Gastrocnemius medialis (tissue), 4 donors: ENCODE measurements around the gene VWA5B1. TPM values are rescaled to one million over a fixed set of nuclear protein-coding genes. Genes with fewer than 3 reads are reported as not detected.

Experiments used
- ATAC-seq, 2 donors: fragments of 150-250 bp; one replicate each; pipeline ENCODE4 v1.9.1; 2016
- DNase-seq, 2 donors: peaks; one replicate each; pipeline ENCODE4 v3.0.0-alpha.2; 2019
- H3K27ac ChIP-seq, 4 donors: fragments of 200-600 bp; sonication (generic); 1 replicate in 1 of 4; 2 replicates in 3 of 4; pipeline ENCODE4 v1.5.1; 2016 to 2018; ENCODE audit warnings: mild to moderate bottlenecking in 2 of 4, moderate library complexity in 1 of 4
- H3K27me3 ChIP-seq, 3 donors: fragments of 200-600 bp; sonication (generic) in 2 of 3; 1 replicate in 1 of 3; 2 replicates in 2 of 3; pipeline versions ENCODE4 v1.5.1 to v1.6.0; 2016 to 2019; ENCODE audit warnings: mild to moderate bottlenecking in 1 of 3, moderate library complexity in 1 of 3
- H3K36me3 ChIP-seq, 2 donors: fragments of 200-600 bp; sonication (generic) in 1 of 2; one replicate each; pipeline ENCODE4 v1.5.1; 2017 to 2018
- H3K4me1 ChIP-seq, 2 donors: fragments of 200-600 bp; sonication (generic) in 1 of 2; one replicate each; pipeline ENCODE4 v1.5.1; 2016 to 2017; ENCODE audit warnings: mild to moderate bottlenecking in 2 of 2
- H3K4me3 ChIP-seq, 4 donors: fragments of 200-600 bp; sonication (generic) in 3 of 4; 1 replicate in 1 of 4; 2 replicates in 3 of 4; pipeline ENCODE4 v1.5.1; 2016 to 2019; ENCODE audit warnings: mild to moderate bottlenecking in 2 of 4
- H3K9me3 ChIP-seq, 3 donors: fragments of 200-600 bp; sonication (generic) in 2 of 3; 1 replicate in 1 of 3; 2 replicates in 2 of 3; pipeline ENCODE4 v1.5.1; 2016 to 2019
- CTCF ChIP-seq, 5 experiments: fragments of 450-650 bp in 3 of 5; fragments of 200-600 bp in 2 of 5; sonication (generic) in 2 of 5; IDR thresholded peaks in 4 of 5; conservative IDR thresholded peaks in 1 of 5; 1 replicate in 4 of 5; 2 replicates in 1 of 5; pipeline ENCODE4 v1.5.1; 2016 to 2019; ENCODE audit warnings: antibody characterized with exemption in 5 of 5, mild to moderate bottlenecking in 3 of 5, moderate library complexity in 3 of 5
- POLR2A ChIP-seq, 2 donors: fragments of 450-650 bp; IDR thresholded peaks; one replicate each; pipeline ENCODE4 v1.6.1; 2017; ENCODE audit warnings: antibody characterized with exemption in 2 of 2, mild to moderate bottlenecking in 2 of 2, moderate library complexity in 2 of 2
- in situ Hi-C, 4 donors: fragments of 200-750 bp; cut with MboI; loops; one replicate each; pipeline versions ENCODE4 v1.15.0 to v1.8.0; 2017; ENCODE audit warnings: low sequenced_read_pairs in 4 of 4
- intact Hi-C: fragments of 100-400 bp; cut with DNase I; formaldehyde crosslinking; loops from one replicate; pipeline ENCODE4 v1.15.1; 2023; ENCODE audit warnings: low total_unique reads
- total RNA-seq, 4 donors: library from RNA; depleted of rRNA; stranded (reverse); fragments of >200 nt; gene quantifications; one replicate each; pipeline versions ENCODE4 v1.1.0 to v1.2.3, GENCODE V29; 2016

The VWA5B1 gene
- total RNA-seq, 4 donors from 2014 or later: 0.25 TPM; not detected in 3

- no peak for ATAC-seq
- TF ChIP-seq CTCF (IDR thresholded peaks at IDR 0.05 in 4 of 5, conservative IDR thresholded peaks at IDR 0.05 in 1 of 5) (no peak), POLR2A (IDR thresholded peaks at IDR 0.05) (no peak)
- no peak overlapping the region for H3K27ac ChIP-seq
- no peaks in the 10 kb centered on the region for H3K4me1 ChIP-seq
- intact Hi-C loops (no loop called here), in situ Hi-C loops (no loop called here)
- H3K27me3 ChIP-seq: peaks cover under 1 to 11% (median 8%) of the 10 kb centered on the region in 3 donors
- H3K36me3 ChIP-seq: no peaks in the 10 kb centered on the region
- peaks cover 0 to 15% (median 0%) of the 10 kb centered on the region in 3 donors for H3K9me3 ChIP-seq
- H3K4me3 ChIP-seq: peak overlapping the region in 1 of 4 donors; percentile 4
- no peak for DNase-seq
These were observed 104.6 kb downstream of the VWA5B1 start for GRCh38 chr1:20395255-20395654.

- ATAC-seq: no peak
- peaks cover 7 to 14% (median 11%) of the 10 kb centered on the region in 3 donors for H3K27me3 ChIP-seq
- in situ Hi-C loops: no loop called here
- intact Hi-C loops: no loop called here
- peaks cover 0 to 15% (median 0%) of the 10 kb centered on the region in 3 donors for H3K9me3 ChIP-seq
- no peaks in the 10 kb centered on the region for H3K4me1 ChIP-seq
- H3K36me3 ChIP-seq: no peaks in the 10 kb centered on the region
- DNase-seq: no peak
- H3K4me3 ChIP-seq: no peak overlapping the region
- H3K27ac ChIP-seq: no peak overlapping the region
- TF ChIP-seq POLR2A (IDR thresholded peaks at IDR 0.05): no peak
- no peak for TF ChIP-seq CTCF (IDR thresholded peaks at IDR 0.05 in 4 of 5, conservative IDR thresholded peaks at IDR 0.05 in 1 of 5)
These were observed 108.1 kb downstream of the VWA5B1 start for GRCh38 chr1:20398744-20399143.

GRCh38 chr1:20399196-20399595, 108.5 kb downstream of the VWA5B1 start:
- H3K9me3 ChIP-seq: peaks cover 0 to 15% (median 0%) of the 10 kb centered on the region in 3 donors
- no peak overlapping the region for H3K27ac ChIP-seq
- H3K27me3 ChIP-seq: peaks cover 7 to 14% (median 11%) of the 10 kb centered on the region in 3 donors
- in situ Hi-C loops: no loop called here
- H3K4me3 ChIP-seq: no peak overlapping the region
- ATAC-seq: no peak
- TF ChIP-seq CTCF (IDR thresholded peaks at IDR 0.05 in 4 of 5, conservative IDR thresholded peaks at IDR 0.05 in 1 of 5) (no peak), POLR2A (IDR thresholded peaks at IDR 0.05) (no peak)
- no peaks in the 10 kb centered on the region for H3K4me1 ChIP-seq
- DNase-seq: no peak
- intact Hi-C loops: no loop called here
- H3K36me3 ChIP-seq: no peaks in the 10 kb centered on the region

- H3K9me3 ChIP-seq: peaks cover 0 to 11% (median 0%) of the 10 kb centered on the region in 3 donors
- intact Hi-C loops: no loop called here
- H3K4me3 ChIP-seq: no peak overlapping the region
- H3K27me3 ChIP-seq: peaks cover 7 to 14% (median 8%) of the 10 kb centered on the region in 3 donors
- H3K36me3 ChIP-seq: no peaks in the 10 kb centered on the region
- in situ Hi-C loops: no loop called here
- DNase-seq: no peak
- no peaks in the 10 kb centered on the region for H3K4me1 ChIP-seq
- TF ChIP-seq POLR2A (IDR thresholded peaks at IDR 0.05) (no peak), CTCF (IDR thresholded peaks at IDR 0.05 in 4 of 5, conservative IDR thresholded peaks at IDR 0.05 in 1 of 5) (no peak)
- no peak for ATAC-seq
- no peak overlapping the region for H3K27ac ChIP-seq
These were observed 109.0 kb downstream of the VWA5B1 start for GRCh38 chr1:20399606-20400180.
